GM12878 (cell line): ENCODE data around the gene ARVCF. TPM values are rescaled to one million over a fixed set of nuclear protein-coding genes. Genes with fewer than 3 reads are reported as not detected.
A peak's percentile ranks its signal among the peaks of the same experiment; 100 is the strongest.

Experiments
- ATAC-seq: fragments of 200-7000 bp; cut with Tn5 transposase; 3 replicates; pipeline ENCODE4 v1.9.1; 2020; ENCODE audit warnings: mild to moderate bottlenecking, moderate library complexity
- BruUV-seq: library from RNA; stranded (reverse); fragments of 400-500 nt; replicated peaks from 2 replicates; lab custom pipeline; 2021; lab: Mats Ljungman, UMichigan
- CTCF ChIA-PET: fragments of 300-600 bp; sonication (Branson Sonifier 250); formaldehyde crosslinking; extraction: SDS; loops from one replicate; lab custom pipeline; 2021; ENCODE audit warnings: inconsistent platforms; lab: Yijun Ruan, JAX
- POLR2A ChIA-PET: fragments of 350-600 bp; formaldehyde crosslinking; extraction: SDS; loops from one replicate; lab custom pipeline; 2021; ENCODE audit warnings: inconsistent platforms; lab: Charles Lee
- RAD21 ChIA-PET: fragments of 300-600 bp; sonication (Branson Sonifier 250); formaldehyde crosslinking; loops from one replicate; lab custom pipeline; 2023; ENCODE audit warnings: antibody characterized with exemption; ENCODE audit not compliant: unreplicated experiment; lab: Charles Lee
- SMC1A ChIA-PET: fragments of 300-600 bp; sonication (Branson Sonifier 250); formaldehyde crosslinking; loops from one replicate; lab custom pipeline; 2023; ENCODE audit not compliant: unreplicated experiment, uncharacterized antibody; lab: Charles Lee
- DNase-seq: peaks from one replicate; pipeline ENCODE4 v3.0.0-alpha.2; 2011; ENCODE audit warnings: low read depth, low spot score
- FAIRE-seq: peaks from 3 replicates; lab custom pipeline; 2011; peaks lifted over from hg19 to GRCh38; lab: Jason Lieb, UNC
- H2AFZ ChIP-seq: 2 replicates; pipeline ENCODE4 v1.6.0; 2011; ENCODE audit warnings: low read depth, low read length, control low read depth; ENCODE audit not compliant: control insufficient read depth
- H3K27ac ChIP-seq: 2 replicates; pipeline ENCODE4 v1.5.1; 2011; ENCODE audit warnings: control low read depth; ENCODE audit not compliant: control insufficient read depth, insufficient read depth
- H3K27me3 ChIP-seq, 2 experiments: replicated peaks in 1 of 2; 2 replicates each; pipeline versions ENCODE4 v1.6.0 to v1.6.1; 2011; ENCODE audit warnings: low read length in 1 of 2; ENCODE audit not compliant: control insufficient read depth in 2 of 2, insufficient read depth in 2 of 2
- H3K36me3 ChIP-seq, 2 experiments: 2 replicates each; pipeline ENCODE4 v1.5.1; 2011; ENCODE audit warnings: low read length in 1 of 2; ENCODE audit not compliant: control insufficient read depth in 2 of 2, insufficient read depth in 2 of 2
- H3K4me1 ChIP-seq: 2 replicates; pipeline ENCODE4 v1.6.1; 2011; ENCODE audit warnings: mild to moderate bottlenecking, low read length, moderate library complexity, mixed read lengths; ENCODE audit not compliant: control insufficient read depth, insufficient read depth
- H3K4me2 ChIP-seq: 2 replicates; pipeline ENCODE4 v1.6.0; 2011; ENCODE audit warnings: control low read depth; ENCODE audit not compliant: control insufficient read depth, insufficient read depth
- H3K4me3 ChIP-seq: fragments of 200-600 bp; sonication (generic); 2 replicates; pipeline ENCODE4 v1.5.1; 2016
- H3K79me2 ChIP-seq: 2 replicates; pipeline ENCODE4 v1.6.0; 2011; ENCODE audit warnings: low read length; ENCODE audit not compliant: control insufficient read depth, insufficient read depth
- H3K9ac ChIP-seq: 2 replicates; pipeline ENCODE4 v1.8.0; 2011; ENCODE audit warnings: low read length, control low read depth, mixed read lengths; ENCODE audit not compliant: control insufficient read depth, insufficient read depth
- H3K9me3 ChIP-seq: replicated peaks from 3 replicates; pipeline ENCODE4 v1.5.1; 2011; ENCODE audit warnings: mild to moderate bottlenecking, low read length; ENCODE audit not compliant: control insufficient read depth, insufficient read depth
- H4K20me1 ChIP-seq: 2 replicates; pipeline ENCODE4 v1.6.0; 2011; ENCODE audit not compliant: control insufficient read depth, insufficient read depth
- SMAD1 ChIP-seq: fragments of 450-650 bp; IDR thresholded peaks from 2 replicates; pipeline ENCODE4 v1.6.1; 2018; ENCODE audit warnings: mild to moderate bottlenecking, low read depth; ENCODE audit not compliant: partially characterized antibody
- SRF ChIP-seq, 2 experiments: IDR thresholded peaks; 2 replicates each; pipeline ENCODE4 v1.6.1; 2011; ENCODE audit warnings: low read depth in 2 of 2, low read length in 2 of 2, mild to moderate bottlenecking in 1 of 2, moderate library complexity in 1 of 2
- WGBS: methylation state at CpG from one replicate; pipeline ENCODE4 v1.1.6; 2016; ENCODE audit warnings: low lambda C conversion rate; ENCODE audit not compliant: insufficient replicate concordance, insufficient coverage; ENCODE audit errors: missing lambda C conversion rate; 5-methylcytosine and 5-hydroxymethylcytosine counted together
- in situ Hi-C: fragments of 300-500 bp; cut with MboI; formaldehyde crosslinking; loops from 9 replicates; pipeline ENCODE4 v1.14.3; 2018; ENCODE audit warnings: mixed read lengths
- intact Hi-C: fragments of 100-400 bp; cut with micrococcal nuclease; formaldehyde crosslinking; loops from one replicate; pipeline ENCODE4 v1.14.2; 2022; ENCODE audit not compliant: unreplicated experiment
- polyA plus RNA-seq, 11 experiments: library from polyadenylated mRNA; depleted of rRNA in 4 of 11; unstranded in 6 of 11; stranded (reverse) in 5 of 11; fragments of >200 nt; fragmentation: Nextera tagmentation in 4 of 11; fragmentation: Illumina TruSeq in 1 of 11; extraction: Ambion mirVana in 4 of 11; extraction: Trizol in 1 of 11; gene quantifications; 1 replicate in 1 of 11; 2 replicates in 10 of 11; pipeline versions ENCODE4 v1.2.1 to v1.2.3, GENCODE V29; 2011 to 2016; ENCODE audit warnings: inconsistent platforms in 2 of 11, missing spikeins in 2 of 11, low read depth in 1 of 11
- total RNA-seq, 4 experiments: library from RNA; depleted of rRNA in 3 of 4; stranded (reverse); fragments of >200 nt in 3 of 4; fragmentation: Illumina TruSeq in 1 of 4; extraction: Trizol in 1 of 4; gene quantifications; 2 replicates each; pipeline versions ENCODE4 v1.2.1 to v1.2.3, GENCODE V29; 2013 to 2021
- TF ChIP-seq, protein P1 (sequence below), 3 experiments: IDR thresholded peaks in 2 of 3; conservative IDR thresholded peaks in 1 of 3; 2 replicates each; pipeline ENCODE4 v1.5.1; 2011; ENCODE audit warnings: low read depth in 3 of 3, low read length in 3 of 3, mild to moderate bottlenecking in 3 of 3, control low read depth in 2 of 3, moderate library complexity in 2 of 3, inconsistent platforms in 1 of 3, mixed read lengths in 1 of 3; ENCODE audit not compliant: control insufficient read depth in 2 of 3, insufficient read depth in 1 of 3; ENCODE audit errors: extremely low read depth in 1 of 3
- TF ChIP-seq, protein P2 (sequence below): IDR thresholded peaks from 2 replicates; pipeline ENCODE4 v1.6.1; 2011; ENCODE audit warnings: borderline replicate concordance, low read depth, mild to moderate bottlenecking, moderate library complexity, mixed read lengths, low read length; ENCODE audit not compliant: insufficient read depth; ENCODE audit errors: extremely low read length

ARVCF gene
- total and polyA plus RNA-seq, 10 of the 15 experiments (the other 5 are each of a cell fraction or from before 2014, with no cell fraction given), result 0.13 to 1.9 (median 1.0) TPM; not detected in 2

DNA sequence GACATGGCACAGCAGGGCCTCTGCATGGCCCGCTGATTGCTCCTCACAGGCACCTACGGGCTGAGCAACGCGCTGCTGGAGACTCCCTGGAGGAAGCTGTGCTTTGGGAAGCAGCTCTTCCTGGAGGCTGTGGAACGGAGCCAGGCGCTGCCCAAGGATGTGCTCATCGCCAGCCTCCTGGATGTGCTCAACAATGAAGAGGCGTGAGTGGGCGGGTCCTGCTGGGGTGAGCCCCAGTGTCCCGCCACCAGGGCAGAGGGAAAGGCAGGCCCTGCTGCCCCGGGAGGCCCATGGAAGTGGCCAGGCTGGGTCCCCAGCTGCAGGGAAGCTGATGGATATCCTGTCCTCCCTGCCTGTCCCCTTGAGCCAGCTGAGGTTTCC, 44.8 kb upstream of the ARVCF start:
- BruUV-seq, result no TSS peak
- FAIRE-seq, result no peak

DNA sequence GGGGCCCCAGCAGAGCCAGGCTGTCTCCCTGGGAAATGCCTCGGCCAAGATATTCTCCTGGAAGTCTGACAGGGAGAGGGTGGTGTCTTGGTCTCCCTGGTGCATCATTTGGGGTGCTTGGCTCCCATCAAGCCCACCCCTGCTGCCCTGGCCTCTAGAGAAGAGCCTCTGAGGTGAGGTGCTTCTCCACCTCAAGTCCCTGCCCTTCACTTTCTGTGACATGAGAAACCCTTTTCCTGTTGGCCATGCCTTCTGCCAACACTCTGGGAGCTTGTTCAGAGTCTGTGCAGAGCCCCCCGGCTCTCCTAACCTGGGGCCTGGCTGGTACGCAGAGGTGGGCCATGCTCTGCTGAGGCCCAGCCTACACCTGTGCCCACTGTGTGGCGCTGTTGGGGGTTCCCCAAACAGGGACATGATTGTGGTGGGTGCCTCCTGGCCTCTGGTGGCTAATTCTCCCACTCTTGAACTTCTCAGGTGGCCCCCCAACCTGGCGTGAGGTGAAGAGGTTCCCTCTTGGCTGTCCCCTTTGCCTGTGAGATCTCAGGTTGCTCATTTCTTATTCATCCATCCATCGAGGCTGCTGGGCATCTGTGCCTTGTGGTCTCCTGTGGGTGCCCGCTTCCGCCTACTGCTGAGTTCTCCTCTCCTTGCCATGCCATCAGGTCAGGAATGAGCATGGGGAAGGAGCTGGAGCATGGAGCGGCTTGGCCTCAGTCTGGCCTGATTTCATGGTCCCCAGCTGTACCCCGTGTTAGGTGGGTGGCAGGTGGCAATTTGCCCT, 44.3 kb upstream of the ARVCF start:
- Histone ChIP-seq H3K36me3 (peaks cover 0 to 9% of the 10 kb centered on the region in 2 experiments; a peak in 3 of 4 replicates), H3K9ac (no peak overlapping the region), H3K79me2 (no peaks in the 10 kb centered on the region), H2AFZ (no peak overlapping the region), H3K4me1 (no peaks in the 10 kb centered on the region), H3K4me3 (no peak overlapping the region), H3K27ac (no peak overlapping the region), H3K27me3 (no peaks in the 10 kb centered on the region), H3K4me2 (no peak overlapping the region), H4K20me1 (no peaks in the 10 kb centered on the region), H3K9me3 (no peaks in the 10 kb centered on the region)
- 93% methylated on average over 9 of the region's 10 CpGs for WGBS
- FAIRE-seq, result no peak
- in situ Hi-C loops (no loop called here), intact Hi-C loops (no loop called here)
- SMC1A ChIA-PET, result no interaction called here
- CTCF ChIA-PET, result no interaction called here
- no TSS peak for BruUV-seq
- POLR2A ChIA-PET, result interaction anchor here (0.6 to 0.7 kb wide), 2 partner anchors 58 to 110 kb away, joined by 3 to 4 read pairs; no protein-coding TSS in a partner anchor
- no peak for ATAC-seq
- RAD21 ChIA-PET, result no interaction called here
- no peak for DNase-seq
- TF ChIP-seq SRF (IDR thresholded peaks at IDR 0.05; ENCODE audit: low read depth in 2 of 2, low read length in 2 of 2), result no peak
- TF ChIP-seq, protein P1, sequence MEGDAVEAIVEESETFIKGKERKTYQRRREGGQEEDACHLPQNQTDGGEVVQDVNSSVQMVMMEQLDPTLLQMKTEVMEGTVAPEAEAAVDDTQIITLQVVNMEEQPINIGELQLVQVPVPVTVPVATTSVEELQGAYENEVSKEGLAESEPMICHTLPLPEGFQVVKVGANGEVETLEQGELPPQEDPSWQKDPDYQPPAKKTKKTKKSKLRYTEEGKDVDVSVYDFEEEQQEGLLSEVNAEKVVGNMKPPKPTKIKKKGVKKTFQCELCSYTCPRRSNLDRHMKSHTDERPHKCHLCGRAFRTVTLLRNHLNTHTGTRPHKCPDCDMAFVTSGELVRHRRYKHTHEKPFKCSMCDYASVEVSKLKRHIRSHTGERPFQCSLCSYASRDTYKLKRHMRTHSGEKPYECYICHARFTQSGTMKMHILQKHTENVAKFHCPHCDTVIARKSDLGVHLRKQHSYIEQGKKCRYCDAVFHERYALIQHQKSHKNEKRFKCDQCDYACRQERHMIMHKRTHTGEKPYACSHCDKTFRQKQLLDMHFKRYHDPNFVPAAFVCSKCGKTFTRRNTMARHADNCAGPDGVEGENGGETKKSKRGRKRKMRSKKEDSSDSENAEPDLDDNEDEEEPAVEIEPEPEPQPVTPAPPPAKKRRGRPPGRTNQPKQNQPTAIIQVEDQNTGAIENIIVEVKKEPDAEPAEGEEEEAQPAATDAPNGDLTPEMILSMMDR (IDR thresholded peaks at IDR 0.05 in 2 of 3, conservative IDR thresholded peaks at IDR 0.05 in 1 of 3; ENCODE audit: control insufficient read depth in 2 of 3, extremely low read depth in 1 of 3, insufficient read depth in 1 of 3, low read depth in 3 of 3, low read length in 3 of 3), result peak in 2 of 3 experiments; percentile 13 to 23; a peak in 3 of 6 replicates
- TF ChIP-seq, protein P2, sequence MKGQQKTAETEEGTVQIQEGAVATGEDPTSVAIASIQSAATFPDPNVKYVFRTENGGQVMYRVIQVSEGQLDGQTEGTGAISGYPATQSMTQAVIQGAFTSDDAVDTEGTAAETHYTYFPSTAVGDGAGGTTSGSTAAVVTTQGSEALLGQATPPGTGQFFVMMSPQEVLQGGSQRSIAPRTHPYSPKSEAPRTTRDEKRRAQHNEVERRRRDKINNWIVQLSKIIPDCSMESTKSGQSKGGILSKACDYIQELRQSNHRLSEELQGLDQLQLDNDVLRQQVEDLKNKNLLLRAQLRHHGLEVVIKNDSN, result no peak

More for the DNA sequence above, 44.8 kb upstream of the ARVCF start:
- H3K9me3 ChIP-seq, result no peaks in the 10 kb centered on the region
- no peaks in the 10 kb centered on the region for H3K4me1 ChIP-seq
- H3K27ac ChIP-seq, result no peak overlapping the region
- in situ Hi-C loops (no loop called here), intact Hi-C loops (no loop called here)
- H2AFZ ChIP-seq, result no peak overlapping the region
- TF ChIP-seq SMAD1, result no peak
- H3K79me2 ChIP-seq, result no peaks in the 10 kb centered on the region
- H3K27me3 ChIP-seq, result no peaks in the 10 kb centered on the region
- no peak overlapping the region for H3K9ac ChIP-seq
- no peak overlapping the region for H3K4me2 ChIP-seq
- ATAC-seq, result no peak
- no peak for DNase-seq
- ChIA-PET SMC1A (no interaction called here), RAD21 (no interaction called here), CTCF (no interaction called here), POLR2A (no interaction called here)
- no peaks in the 10 kb centered on the region for H4K20me1 ChIP-seq
- whole genome bisulfite sequencing, result 94% methylated on average over 11 of the region's 11 CpGs
- H3K4me3 ChIP-seq, result no peak overlapping the region
- peaks cover 0 to 9% of the 10 kb centered on the region in 2 experiments; a peak in 3 of 4 replicates for H3K36me3 ChIP-seq
